HL-60 (cell line): ENCODE measurements around the gene SLC24A3.

Source experiments
- DNase-seq, 2 experiments: peaks; one replicate each; pipeline ENCODE4 v3.0.0-alpha.2; 2010 to 2020; ENCODE audit warnings: low read depth in 1 of 2, low spot score in 1 of 2
- H3K27ac ChIP-seq: fragments of 250-450 bp; sonication (Bioruptor Pico); replicated peaks from 2 replicates; pipeline ENCODE4 v1.5.1; 2020; ENCODE audit warnings: mild to moderate bottlenecking, moderate library complexity
- H3K27me3 ChIP-seq: fragments of 250-450 bp; sonication (Bioruptor Pico); 2 replicates; pipeline ENCODE4 v1.5.1; 2021; ENCODE audit warnings: mild to moderate bottlenecking, moderate library complexity; ENCODE audit not compliant: insufficient read depth, poor library complexity, severe bottlenecking
- H3K4me3 ChIP-seq: replicated peaks from 2 replicates; pipeline ENCODE4 v1.5.1; 2011; ENCODE audit warnings: mild to moderate bottlenecking, control low read depth, low read length; ENCODE audit not compliant: insufficient read depth
- CTCF ChIP-seq: IDR thresholded peaks from one replicate; pipeline ENCODE4 v1.5.1; 2011; ENCODE audit warnings: low read length, control low read depth, inconsistent platforms; ENCODE audit not compliant: insufficient read depth
- GABPA ChIP-seq: IDR thresholded peaks from 2 replicates; pipeline ENCODE4 v1.6.1; 2012; ENCODE audit warnings: low read depth
- POLR2AphosphoS5 ChIP-seq: IDR thresholded peaks from 2 replicates; pipeline ENCODE4 v1.6.1; 2012; ENCODE audit warnings: low read depth
- SPI1 ChIP-seq: IDR thresholded peaks from 2 replicates; pipeline ENCODE4 v1.6.1; 2012; ENCODE audit warnings: low read depth, mild to moderate bottlenecking, borderline replicate concordance
- TF ChIP-seq, protein P1 (sequence below): IDR thresholded peaks from 2 replicates; pipeline ENCODE4 v1.6.1; 2012; ENCODE audit warnings: low read depth; ENCODE audit not compliant: insufficient replicate concordance

Gene SLC24A3

GRCh38 chr20:19363476-19363875 is 151.0 kb downstream of the SLC24A3 start:
- Histone ChIP-seq H3K27me3 (no peaks in the 10 kb centered on the region), H3K4me3 (no peak overlapping the region), H3K27ac (no peak overlapping the region)
- no peak for DNase-seq
- TF ChIP-seq POLR2AphosphoS5 (no peak), SPI1 (no peak), CTCF (no peak), GABPA (no peak)
- TF ChIP-seq, protein P1, sequence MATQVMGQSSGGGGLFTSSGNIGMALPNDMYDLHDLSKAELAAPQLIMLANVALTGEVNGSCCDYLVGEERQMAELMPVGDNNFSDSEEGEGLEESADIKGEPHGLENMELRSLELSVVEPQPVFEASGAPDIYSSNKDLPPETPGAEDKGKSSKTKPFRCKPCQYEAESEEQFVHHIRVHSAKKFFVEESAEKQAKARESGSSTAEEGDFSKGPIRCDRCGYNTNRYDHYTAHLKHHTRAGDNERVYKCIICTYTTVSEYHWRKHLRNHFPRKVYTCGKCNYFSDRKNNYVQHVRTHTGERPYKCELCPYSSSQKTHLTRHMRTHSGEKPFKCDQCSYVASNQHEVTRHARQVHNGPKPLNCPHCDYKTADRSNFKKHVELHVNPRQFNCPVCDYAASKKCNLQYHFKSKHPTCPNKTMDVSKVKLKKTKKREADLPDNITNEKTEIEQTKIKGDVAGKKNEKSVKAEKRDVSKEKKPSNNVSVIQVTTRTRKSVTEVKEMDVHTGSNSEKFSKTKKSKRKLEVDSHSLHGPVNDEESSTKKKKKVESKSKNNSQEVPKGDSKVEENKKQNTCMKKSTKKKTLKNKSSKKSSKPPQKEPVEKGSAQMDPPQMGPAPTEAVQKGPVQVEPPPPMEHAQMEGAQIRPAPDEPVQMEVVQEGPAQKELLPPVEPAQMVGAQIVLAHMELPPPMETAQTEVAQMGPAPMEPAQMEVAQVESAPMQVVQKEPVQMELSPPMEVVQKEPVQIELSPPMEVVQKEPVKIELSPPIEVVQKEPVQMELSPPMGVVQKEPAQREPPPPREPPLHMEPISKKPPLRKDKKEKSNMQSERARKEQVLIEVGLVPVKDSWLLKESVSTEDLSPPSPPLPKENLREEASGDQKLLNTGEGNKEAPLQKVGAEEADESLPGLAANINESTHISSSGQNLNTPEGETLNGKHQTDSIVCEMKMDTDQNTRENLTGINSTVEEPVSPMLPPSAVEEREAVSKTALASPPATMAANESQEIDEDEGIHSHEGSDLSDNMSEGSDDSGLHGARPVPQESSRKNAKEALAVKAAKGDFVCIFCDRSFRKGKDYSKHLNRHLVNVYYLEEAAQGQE, result no peak

DNA sequence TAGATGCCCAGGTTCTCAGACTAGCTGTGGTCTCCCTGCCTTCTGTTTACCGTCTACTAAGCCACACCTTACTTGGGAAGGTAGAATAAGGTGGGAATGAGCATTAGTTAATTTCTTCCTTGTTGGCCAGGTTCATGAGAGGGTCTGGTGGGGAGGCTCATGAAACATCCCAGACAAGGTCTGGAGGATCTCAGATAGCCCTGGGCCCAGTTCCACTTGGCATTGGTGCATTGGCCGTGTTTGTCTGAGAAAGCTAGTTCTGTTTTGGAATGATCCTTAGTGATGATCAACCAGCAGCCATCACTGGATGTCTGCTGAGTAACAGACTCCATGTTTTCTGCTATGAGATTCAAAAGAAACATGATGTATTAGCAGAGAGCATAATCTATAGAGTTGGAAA is 155.1 kb downstream of the SLC24A3 start:
- H3K27me3 ChIP-seq, result no peaks in the 10 kb centered on the region

GRCh38 chr20:19368351-19368750 is 155.9 kb downstream of the SLC24A3 start:
- TF ChIP-seq SPI1, result no peak
- TF ChIP-seq POLR2AphosphoS5, result no peak
- no peak for TF ChIP-seq GABPA
- no peak for DNase-seq
- no peaks in the 10 kb centered on the region for H3K27me3 ChIP-seq

More for the DNA sequence above, 155.1 kb downstream of the SLC24A3 start:
- TF ChIP-seq SPI1, result no peak
- Histone ChIP-seq H3K4me3 (no peak overlapping the region), H3K27ac (no peak overlapping the region)
- no peak for DNase-seq

DNA sequence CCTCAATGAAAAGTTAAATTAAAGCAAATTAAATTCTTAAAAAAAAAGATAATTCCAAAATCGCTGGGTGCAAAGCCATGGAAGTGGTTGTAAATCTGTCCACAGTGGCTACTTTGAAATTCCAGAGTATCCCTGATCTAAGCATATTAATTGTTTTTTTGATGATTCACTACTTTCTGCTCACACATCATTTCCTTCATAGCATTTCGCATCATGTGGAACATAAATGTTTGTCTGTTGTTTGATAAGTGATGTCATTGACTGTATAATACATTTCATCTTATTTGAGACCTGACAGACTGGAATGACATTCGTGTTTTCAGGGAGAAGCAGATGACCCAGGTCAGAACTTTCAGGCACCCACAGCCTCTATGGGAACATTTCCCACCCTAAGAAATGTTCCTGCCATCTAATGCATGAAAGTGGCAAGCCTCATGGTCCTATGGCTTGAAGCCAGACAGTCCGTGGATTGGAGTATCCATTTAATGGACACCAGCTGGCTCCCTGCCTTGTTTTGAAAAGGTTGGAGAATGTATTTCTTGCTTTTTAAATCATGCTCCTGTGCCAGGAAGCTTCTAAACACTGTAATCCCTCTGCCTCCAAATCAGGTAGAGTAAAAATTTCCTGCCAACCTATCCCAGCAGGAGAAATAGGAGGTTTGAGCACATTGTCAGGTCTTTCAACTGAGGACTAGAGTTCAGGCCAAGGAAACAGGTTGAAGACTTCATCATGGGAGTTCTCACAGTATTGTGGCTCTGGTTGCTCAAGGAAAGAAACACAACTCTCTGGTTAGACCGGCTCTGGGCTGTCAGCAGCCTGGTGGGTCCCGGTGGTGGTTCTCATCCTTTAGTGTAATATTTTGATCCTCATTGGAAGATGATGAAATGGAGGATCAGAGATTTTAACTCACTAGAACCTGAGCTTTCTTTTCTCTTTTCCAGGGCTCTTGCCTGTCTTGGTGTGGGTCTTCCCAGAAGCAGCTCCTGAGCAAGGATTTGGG is 157.9 kb downstream of the SLC24A3 start:
- no peak overlapping the region for H3K27ac ChIP-seq
- H3K4me3 ChIP-seq, result no peak overlapping the region
- no peaks in the 10 kb centered on the region for H3K27me3 ChIP-seq
- TF ChIP-seq, protein P1, result no peak
- no peak for TF ChIP-seq GABPA
- TF ChIP-seq SPI1, result no peak
- TF ChIP-seq CTCF, result no peak
- no peak for TF ChIP-seq POLR2AphosphoS5
- no peak for DNase-seq

More at GRCh38 chr20:19368351-19368750, 155.9 kb downstream of the SLC24A3 start:
- Histone ChIP-seq H3K27ac (no peak overlapping the region), H3K4me3 (no peak overlapping the region)
